KG1 (cell line): ENCODE measurements around the gene REV3L.
"Not testable (repeated sequence)": the region's sequence is repeated elsewhere in the genome, so short reads cannot be mapped to it uniquely, and the experiment has no call there.

Experiments used
- DNase-seq: peaks from one replicate; lab custom pipeline; 2025; lab: John Stamatoyannopoulos, UW

REV3L gene

DNA sequence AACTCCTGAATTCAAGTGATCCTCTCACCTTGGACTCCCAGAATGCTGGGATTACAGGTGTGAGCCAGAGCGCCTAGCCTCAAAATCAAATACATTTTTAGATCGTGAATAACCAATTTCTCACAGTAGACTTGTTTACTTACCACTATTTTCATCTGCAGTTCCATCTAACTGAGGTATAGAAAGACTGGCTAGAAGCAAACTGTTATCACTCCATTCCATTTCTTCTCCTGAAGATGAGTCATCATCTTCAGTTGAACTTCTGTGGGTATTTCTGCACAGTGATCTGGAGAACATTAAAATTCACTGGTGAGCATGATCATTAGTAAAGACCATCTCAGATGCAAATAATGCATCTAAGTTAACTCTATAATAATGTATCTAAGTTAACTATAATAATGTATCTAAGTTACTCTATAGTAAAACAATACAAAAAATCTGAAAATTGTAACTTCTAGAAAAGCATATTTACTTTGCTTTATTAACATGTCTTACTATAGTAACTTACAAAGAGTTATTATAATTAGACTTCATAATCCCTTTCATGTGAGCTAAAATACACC lies 105.4 kb downstream of the REV3L start:
- no peak for DNase-seq

DNA sequence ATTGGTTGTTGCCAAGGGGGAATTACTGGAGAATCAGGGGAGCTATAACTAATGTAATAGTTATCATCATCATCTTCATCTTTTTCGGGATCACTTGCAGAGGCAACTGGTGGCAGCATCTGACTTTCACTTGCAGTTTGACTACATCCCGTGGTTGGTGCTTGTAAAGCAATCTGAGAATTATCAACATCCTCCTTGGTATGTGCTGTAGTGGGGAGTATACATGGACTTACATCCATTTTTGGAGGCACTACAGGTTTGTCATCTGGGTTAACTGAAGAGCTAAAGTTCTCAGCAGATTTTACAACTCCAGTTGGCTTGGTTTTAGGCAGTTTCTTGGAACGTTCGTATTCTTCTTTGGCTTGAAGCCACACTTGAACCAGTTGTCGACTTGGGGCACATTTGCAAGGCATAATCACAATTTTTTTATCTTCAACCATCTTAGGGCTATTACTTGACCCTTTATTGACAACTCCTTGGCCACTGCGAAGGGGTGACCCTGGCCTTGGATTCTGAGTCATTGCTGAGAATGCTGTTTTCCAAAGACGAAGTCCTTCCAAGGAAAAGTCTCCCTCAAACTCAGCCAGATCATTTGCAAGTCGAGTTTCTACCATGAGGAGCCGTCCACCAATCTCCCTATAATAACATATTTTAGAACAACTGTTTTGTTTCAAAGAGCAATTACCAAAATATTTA lies 115.5 kb downstream of the REV3L start:
- DNase-seq, result no peak

GRCh38 chr6:111361648-111362047 lies 121.4 kb downstream of the REV3L start:
- DNase-seq, result no peak

DNA sequence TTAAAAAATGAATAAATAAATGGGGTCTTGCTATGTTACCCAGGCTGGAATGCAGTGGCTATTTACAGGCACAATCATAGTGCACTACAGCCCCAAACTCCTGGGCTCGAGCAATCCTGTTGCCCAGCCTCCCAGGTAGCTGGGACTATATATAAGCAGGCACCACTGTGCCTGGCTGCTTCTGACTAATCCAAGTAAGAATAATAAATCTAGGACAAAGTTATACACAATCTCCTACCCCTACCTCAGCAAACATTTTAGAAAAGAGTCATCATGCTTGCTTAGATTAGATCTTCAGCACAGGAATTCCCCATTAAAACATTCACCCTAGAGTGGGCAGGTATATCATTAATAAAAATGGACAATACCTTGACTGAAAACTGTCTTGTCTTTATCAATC lies 124.6 kb downstream of the REV3L start:
- DNase-seq, result no peak

DNA sequence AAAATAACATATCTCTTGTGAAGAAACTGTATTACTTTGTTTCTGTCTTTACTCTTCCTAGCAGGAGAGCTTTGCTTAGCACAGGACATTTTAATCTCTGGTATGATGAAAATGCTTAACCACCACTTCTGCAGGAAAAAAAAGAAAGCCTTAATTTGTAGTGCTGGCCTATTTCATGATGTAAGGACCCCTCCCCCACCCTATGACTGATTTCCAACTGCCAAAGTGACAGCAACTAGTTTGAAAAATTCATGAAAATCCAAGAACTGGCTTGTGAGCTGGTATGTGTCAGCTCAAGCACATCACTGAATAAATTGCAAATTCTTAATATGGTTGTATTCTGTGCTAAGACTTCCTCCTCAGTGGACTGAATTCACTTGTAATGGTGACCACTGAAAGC lies 125.3 kb downstream of the REV3L start:
- DNase-seq, result no peak

DNA sequence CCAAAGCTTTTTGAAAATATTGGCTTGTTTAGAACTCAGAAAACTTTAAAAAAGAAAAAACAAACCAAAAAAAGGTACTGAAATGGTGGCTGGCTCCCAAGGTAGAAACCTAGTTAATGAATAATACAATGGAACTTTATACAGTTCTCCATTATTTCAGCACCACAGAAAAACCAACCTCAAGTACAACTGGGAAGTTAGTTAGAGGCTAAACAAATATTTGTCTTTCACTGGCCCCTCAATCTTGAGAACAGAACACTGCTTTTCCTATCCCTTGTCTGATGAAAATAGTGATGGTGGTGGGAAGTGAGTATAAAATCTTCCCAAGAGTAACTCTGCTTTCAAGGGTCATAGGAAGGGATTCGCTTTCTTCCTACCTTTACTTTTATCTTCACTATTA lies 126.5 kb downstream of the REV3L start:
- DNase-seq, result no peak

- no peak for DNase-seq
Observed at GRCh38 chr6:111354758-111355555, 128.1 kb downstream of the REV3L start.

GRCh38 chr6:111353912-111354462 lies 129.0 kb downstream of the REV3L start:
- DNase-seq, result no peak

- no peak for DNase-seq
Observed at GRCh38 chr6:111347589-111347988, 135.4 kb downstream of the REV3L start.

DNA sequence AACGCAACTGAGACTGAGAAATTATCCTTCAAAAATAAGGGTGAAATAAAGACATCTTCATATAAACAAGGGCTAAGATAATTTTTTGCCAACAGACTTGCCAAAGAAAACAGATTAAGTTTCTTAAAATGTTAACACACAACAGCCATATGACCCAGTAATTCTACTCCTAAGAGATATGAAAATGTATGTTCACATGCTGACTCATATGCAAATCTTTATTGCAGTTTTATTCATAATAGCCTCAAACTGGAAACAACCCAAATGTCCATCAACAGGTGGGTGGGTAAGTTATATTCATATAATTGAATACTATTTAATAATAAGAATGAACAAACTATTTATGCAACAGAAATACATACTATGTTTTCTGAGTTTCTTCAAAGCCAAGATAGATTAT lies 140.1 kb downstream of the REV3L start:
- no peak for DNase-seq

- no peak for DNase-seq
Observed at GRCh38 chr6:111339294-111339693, 143.7 kb downstream of the REV3L start.

GRCh38 chr6:111338843-111339242 lies 144.2 kb downstream of the REV3L start:
- DNase-seq, result no peak

DNA sequence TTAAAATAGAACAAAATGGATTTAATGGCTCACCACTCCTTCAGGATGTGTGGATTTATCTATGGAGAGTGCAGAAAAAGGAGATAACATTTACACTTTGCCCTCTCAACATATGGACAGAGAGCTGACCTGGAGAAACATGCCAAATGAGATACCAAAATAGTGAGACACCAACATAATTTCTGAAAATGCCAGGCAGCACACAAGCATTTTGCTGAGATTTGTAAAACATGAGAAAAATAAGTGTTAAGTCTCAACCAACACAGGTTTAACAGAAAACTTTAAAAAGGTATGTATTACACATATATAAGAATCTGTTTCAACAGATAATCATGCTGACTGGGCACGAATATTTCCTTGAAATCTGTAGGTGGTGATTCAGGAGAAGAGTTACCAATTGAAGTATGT lies 145.2 kb downstream of the REV3L start:
- DNase-seq, result no peak

DNA sequence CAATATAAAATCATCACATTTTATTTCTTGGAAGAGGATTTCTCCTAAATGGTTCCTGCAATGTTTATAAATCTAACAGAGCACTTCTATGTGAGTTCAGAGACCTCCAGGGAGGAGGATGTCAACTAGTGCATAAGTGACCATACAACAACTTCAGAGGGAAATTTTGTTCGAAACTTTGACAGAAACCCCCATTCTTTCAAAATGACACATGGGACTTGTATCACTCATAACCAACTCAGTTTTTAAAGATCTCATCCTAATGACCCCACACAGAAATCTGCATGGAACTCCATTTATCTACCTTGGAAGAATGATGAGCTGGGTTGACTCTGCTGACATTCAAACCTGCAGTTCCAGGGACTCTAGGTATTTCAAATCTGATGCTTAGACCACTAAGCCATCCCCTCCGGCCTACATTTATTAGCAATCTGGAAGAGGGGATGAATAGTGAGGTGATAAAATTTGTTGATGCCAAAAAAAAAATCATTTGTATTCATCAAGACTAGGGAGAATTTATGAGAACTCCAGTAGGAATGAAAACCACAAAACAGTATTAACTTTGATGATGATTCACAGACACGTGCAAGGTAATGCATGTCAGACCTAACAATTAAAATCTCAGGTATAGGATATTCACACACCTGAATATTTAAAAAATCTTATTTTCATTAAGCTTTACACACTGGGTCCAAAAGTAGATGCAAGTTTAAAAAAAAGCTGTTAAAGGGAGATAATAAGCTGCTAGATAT lies 153.0 kb downstream of the REV3L start:
- DNase-seq, result no peak

DNA sequence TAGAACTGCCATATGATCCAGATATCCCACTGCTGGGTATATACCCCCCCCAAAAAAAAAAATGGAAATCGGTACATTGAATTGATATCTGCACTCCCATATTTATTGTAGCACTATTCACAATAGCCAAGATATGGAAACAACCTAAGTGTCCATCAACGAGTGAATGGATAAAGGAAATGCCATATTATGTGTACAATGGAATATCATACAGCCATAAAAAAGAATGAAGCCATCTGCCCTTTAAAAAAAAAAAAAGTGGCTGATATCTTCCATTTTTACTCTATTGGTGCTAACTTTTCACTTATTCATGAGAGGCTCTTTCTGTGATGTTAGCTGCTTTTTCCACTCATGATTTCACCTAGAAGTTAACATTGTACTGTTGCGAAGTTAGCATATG lies 156.5 kb downstream of the REV3L start:
- no peak for DNase-seq

DNA sequence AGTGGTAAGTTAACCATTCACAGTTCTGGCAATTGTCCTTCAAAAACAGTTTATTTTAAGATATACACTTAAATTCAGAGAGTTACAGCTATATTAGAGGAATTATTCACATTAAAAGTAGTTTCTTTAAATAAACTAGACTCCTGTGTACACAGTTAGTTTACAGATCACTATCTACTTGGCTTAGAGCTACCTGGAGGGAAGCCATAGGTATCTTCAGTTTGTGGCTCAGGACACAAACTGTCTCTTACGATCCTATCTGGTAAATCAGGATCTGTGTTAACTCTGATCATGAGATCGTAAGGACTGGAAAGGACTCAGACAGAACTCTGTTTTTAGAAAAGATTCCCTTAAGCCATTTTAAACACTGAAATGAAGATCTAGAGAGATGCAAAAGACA lies 160.9 kb downstream of the REV3L start:
- no peak for DNase-seq

DNA sequence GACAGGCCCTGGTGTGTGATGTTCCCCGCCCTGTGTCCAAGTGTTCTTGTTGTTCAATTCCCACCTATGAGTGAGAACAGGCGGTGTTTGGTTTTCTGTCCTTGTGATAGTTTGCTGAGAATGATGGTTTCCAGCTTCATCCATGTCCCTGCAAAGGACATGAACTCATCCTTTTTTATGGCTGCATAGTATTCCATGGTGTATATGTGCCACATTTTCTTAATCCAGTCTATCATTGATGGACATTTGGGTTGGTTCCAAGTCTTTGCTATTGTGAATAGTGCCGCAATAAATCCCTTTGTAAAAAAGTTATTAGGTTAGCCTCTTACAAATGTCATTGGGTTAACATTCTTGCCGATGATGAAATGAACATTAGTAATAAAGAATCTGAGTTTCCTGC lies 175.1 kb downstream of the REV3L start:
- not testable (repeated sequence) for DNase-seq

DNA sequence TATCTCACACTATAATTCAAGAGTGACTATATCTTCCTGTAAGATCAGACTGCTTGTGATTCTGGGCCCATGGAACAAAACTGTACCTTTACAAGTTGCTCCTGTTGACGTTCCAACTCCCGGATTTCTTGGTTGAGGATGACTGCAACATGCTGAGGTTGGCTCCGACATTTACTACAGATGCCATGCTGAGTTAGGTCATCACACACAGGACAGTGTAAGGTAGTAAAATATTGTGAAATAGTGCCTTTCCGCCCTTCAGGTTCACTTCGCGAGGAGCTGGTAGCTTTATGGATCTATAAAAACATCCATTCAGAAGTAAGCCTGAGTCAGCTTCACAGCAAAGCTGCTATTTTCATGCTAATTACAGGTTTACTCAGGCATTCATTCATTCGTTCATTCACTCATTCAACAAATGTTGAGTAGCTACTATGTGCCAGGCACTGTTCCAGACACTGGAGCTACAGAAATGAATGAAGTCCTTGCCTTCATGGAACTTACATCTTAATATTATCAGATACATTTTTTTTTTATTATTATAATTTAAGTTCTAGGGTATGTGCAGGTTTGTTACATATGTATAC lies 175.7 kb downstream of the REV3L start:
- no peak for DNase-seq

- no peak for DNase-seq
Observed at GRCh38 chr6:111306104-111306888, 176.7 kb downstream of the REV3L start.

GRCh38 chr6:111301946-111302345 lies 181.1 kb downstream of the REV3L start:
- no peak for DNase-seq
